ENCODE results near the gene CSK.

The CSK gene

GRCh38 chr15:74842581-74843444 lies 60.9 kb downstream of the CSK start, which contains the start of gene ULK3:
TSS of gene ULK3 (minus strand) at chr15:74843156. CDS start at chr15:74843105, 51 bp downstream.
- peak; percentile 86 for DNase-seq (ENCODE audit: low read depth, low spot score)

- no peak for DNase-seq (ENCODE audit: low read depth, low spot score)
Measured at GRCh38 chr15:74843445-74843828, 61.6 kb downstream of the CSK start.

- no peak for DNase-seq (ENCODE audit: low read depth, low spot score)
Measured at GRCh38 chr15:74843891-74844299, 62.0 kb downstream of the CSK start.

- DNase-seq (ENCODE audit: low read depth, low spot score), result no peak
Measured at GRCh38 chr15:74844319-74845207, 62.7 kb downstream of the CSK start.

- DNase-seq (ENCODE audit: low read depth, low spot score), result no peak
Measured at GRCh38 chr15:74845208-74845568, 63.3 kb downstream of the CSK start.

GRCh38 chr15:74845581-74845980 lies 63.7 kb downstream of the CSK start:
- no peak for DNase-seq (ENCODE audit: low read depth, low spot score)

GRCh38 chr15:74847432-74847831 lies 65.6 kb downstream of the CSK start:
- DNase-seq (ENCODE audit: low read depth, low spot score), result no peak

GRCh38 chr15:74850393-74850792 lies 68.5 kb downstream of the CSK start:
- DNase-seq (ENCODE audit: low read depth, low spot score), result no peak

- no peak for DNase-seq (ENCODE audit: low read depth, low spot score)
Measured at GRCh38 chr15:74851960-74852359, 70.1 kb downstream of the CSK start.
